NB4 (cell line): ENCODE measurements around the gene NCR2.

Source experiments
- POLR2A ChIP-seq: IDR thresholded peaks from 2 replicates; pipeline ENCODE4 v1.6.1; 2011; ENCODE audit warnings: mild to moderate bottlenecking; ENCODE audit not compliant: insufficient read length; ENCODE audit errors: extremely low read depth
- TF ChIP-seq, protein P1 (sequence below): IDR thresholded peaks from one replicate; pipeline ENCODE4 v1.5.1; 2012; ENCODE audit warnings: low read depth, low read length

DNA sequence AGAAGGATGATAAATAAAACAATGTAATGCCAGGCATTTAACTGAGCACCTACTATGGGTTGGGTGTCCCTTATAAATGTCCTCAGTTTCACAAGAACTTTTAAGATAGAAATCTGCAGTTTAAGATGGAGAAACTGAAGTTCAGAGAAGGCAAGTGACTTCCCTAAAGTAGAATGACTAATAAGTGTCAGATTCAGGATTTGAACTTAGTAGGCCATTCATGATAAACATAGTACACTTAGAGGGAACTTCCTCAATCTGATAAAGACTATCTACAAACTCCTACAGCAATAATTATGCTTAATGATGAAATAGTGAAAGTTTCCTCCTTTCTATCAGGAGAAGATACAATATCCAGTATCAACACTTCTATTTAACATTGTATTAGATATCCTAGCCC is 43.9 kb downstream of the NCR2 start:
- no peak for TF ChIP-seq POLR2A
- TF ChIP-seq, protein P1, sequence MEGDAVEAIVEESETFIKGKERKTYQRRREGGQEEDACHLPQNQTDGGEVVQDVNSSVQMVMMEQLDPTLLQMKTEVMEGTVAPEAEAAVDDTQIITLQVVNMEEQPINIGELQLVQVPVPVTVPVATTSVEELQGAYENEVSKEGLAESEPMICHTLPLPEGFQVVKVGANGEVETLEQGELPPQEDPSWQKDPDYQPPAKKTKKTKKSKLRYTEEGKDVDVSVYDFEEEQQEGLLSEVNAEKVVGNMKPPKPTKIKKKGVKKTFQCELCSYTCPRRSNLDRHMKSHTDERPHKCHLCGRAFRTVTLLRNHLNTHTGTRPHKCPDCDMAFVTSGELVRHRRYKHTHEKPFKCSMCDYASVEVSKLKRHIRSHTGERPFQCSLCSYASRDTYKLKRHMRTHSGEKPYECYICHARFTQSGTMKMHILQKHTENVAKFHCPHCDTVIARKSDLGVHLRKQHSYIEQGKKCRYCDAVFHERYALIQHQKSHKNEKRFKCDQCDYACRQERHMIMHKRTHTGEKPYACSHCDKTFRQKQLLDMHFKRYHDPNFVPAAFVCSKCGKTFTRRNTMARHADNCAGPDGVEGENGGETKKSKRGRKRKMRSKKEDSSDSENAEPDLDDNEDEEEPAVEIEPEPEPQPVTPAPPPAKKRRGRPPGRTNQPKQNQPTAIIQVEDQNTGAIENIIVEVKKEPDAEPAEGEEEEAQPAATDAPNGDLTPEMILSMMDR = no peak
